Heart right ventricle (tissue), 16 donors: ENCODE measurements around the gene SMG6. TPM values are rescaled to one million over a fixed set of nuclear protein-coding genes. Genes with fewer than 3 reads are reported as not detected.
A peak's percentile ranks its signal among the peaks of the same experiment; 100 is the strongest.

Experiments used
- ATAC-seq, 8 donors: fragments of 200-7000 bp; cut with Tn5 transposase; one replicate each; pipeline ENCODE4 v1.9.1; 2020; ENCODE audit warnings: mild to moderate bottlenecking in 8 of 8, moderate library complexity in 8 of 8, moderate number of reproducible peaks in 1 of 8
- DNase-seq, 2 donors: peaks; one replicate each; pipeline ENCODE4 v3.0.0-alpha.2; 2020
- H3K27ac ChIP-seq, 10 donors: fragments of 200-600 bp; sonication (generic) in 2 of 10; one replicate each; pipeline versions ENCODE4 v1.5.0 to v1.8.0; 2020 to 2022; ENCODE audit warnings: mild to moderate bottlenecking in 3 of 10
- H3K27me3 ChIP-seq, 7 donors: fragments of 200-600 bp; one replicate each; pipeline ENCODE4 v1.8.0; 2021 to 2022; ENCODE audit warnings: mild to moderate bottlenecking in 2 of 7
- H3K36me3 ChIP-seq, 9 donors: fragments of 200-600 bp; sonication (generic) in 1 of 9; one replicate each; pipeline versions ENCODE4 v1.5.0 to v1.8.0; 2020 to 2022; ENCODE audit warnings: mild to moderate bottlenecking in 2 of 9
- H3K4me1 ChIP-seq, 9 donors: fragments of 200-600 bp; sonication (generic) in 1 of 9; one replicate each; pipeline versions ENCODE4 v1.5.0 to v1.8.0; 2020 to 2022; ENCODE audit warnings: mild to moderate bottlenecking in 4 of 9
- H3K4me3 ChIP-seq, 10 donors: fragments of 200-600 bp; sonication (generic) in 2 of 10; one replicate each; pipeline versions ENCODE4 v1.5.0 to v1.8.0; 2020 to 2022; ENCODE audit warnings: mild to moderate bottlenecking in 7 of 10, moderate library complexity in 2 of 10
- H3K9me3 ChIP-seq, 11 donors: fragments of 200-600 bp in 10 of 11; sonication (generic) in 2 of 11; one replicate each; pipeline versions ENCODE4 v1.5.0 to v1.8.0; 2013 to 2022; ENCODE audit warnings: mild to moderate bottlenecking in 2 of 11, control low read depth in 1 of 11, moderate library complexity in 1 of 11
- WGBS, 2 donors: extraction: QIAGEN DNeasy Blood & Tissue Kit; methylation state at CpG; one replicate each; pipeline ENCODE4 v1.1.7; 2013; ENCODE audit warnings: inconsistent platforms in 1 of 2; 5-methylcytosine and 5-hydroxymethylcytosine counted together
- intact Hi-C, 10 donors: fragments of 100-400 bp; cut with DNase I; formaldehyde crosslinking; loops; one replicate each; pipeline versions ENCODE4 v1.11.1 to v1.14.2; 2022
- polyA plus RNA-seq, 2 donors: library from polyadenylated mRNA; stranded (reverse); fragments of 200-250 nt; gene quantifications; one replicate each; pipeline ENCODE4 v1.2.3, GENCODE V29; 2013
- total RNA-seq, 10 donors: library from RNA; stranded (reverse); fragmentation: NEBNext Ultra II Directional in 3 of 10; extraction: Animal tissue kit (Norgen Biotek cat#: 25700) in 3 of 10; gene quantifications; one replicate each; pipeline versions ENCODE4 v1.2.1 to v1.2.4, GENCODE V29; 2021 to 2023
- TF ChIP-seq, protein P1 (sequence below), 9 donors: fragments of 200-600 bp; sonication (generic) in 2 of 9; IDR thresholded peaks; one replicate each; pipeline versions ENCODE4 v1.5.0 to v1.8.0; 2021 to 2022; ENCODE audit warnings: antibody characterized with exemption in 9 of 9, mild to moderate bottlenecking in 5 of 9, moderate library complexity in 1 of 9
- donor health status: Arrhythmogenic right ventricular cardiomyopathy.
- donor health status: ischemic (EF 13 %, LVEDD 7.1; RV severe dilation, severe dysfunction).
- donor health status: healthy with polysubstance abuse.
- donor health status: DM: no; HTN: yes; CAD: no.
- donor health status: DM: no; HTN: no; CAD: no.
- donor health status: ischemic (EF 25% LVEDD 6.9; RV normal size, moderate dysfunction).
- donor health status: ischemic (EF 25% LVEDD 5.7; RV mildly dilated, moderate dysfunction).
- donor health status: healthy.
- donor health status: DM: yes; HTN: yes; CAD: no.
- donor health status: Ischemic cardiomyopathy.
- donor health status: ischemic (EF 35%, LVEDD 5.7; RV mildly dilated, moderate dysfunction).
- donor health status: nonischemic (EF 11% LVEDD 7.7; RV severe dilation, severe dysfunction).
- donor health status: DM: yes; HTN: yes; CAD: no.
- donor health status: PGD.
- donor health status: ischemic (EF 29% LVEDD 5.4; RV normal size, mild dysfunction).
- donor health status: nonischemic (EF 23%, LVEDD 6.1; RV moderate dilation, normal function).

SMG6 gene
- total and polyA plus RNA-seq, 12 donors: 13.6 to 28.1 (median 19.6) TPM

DNA sequence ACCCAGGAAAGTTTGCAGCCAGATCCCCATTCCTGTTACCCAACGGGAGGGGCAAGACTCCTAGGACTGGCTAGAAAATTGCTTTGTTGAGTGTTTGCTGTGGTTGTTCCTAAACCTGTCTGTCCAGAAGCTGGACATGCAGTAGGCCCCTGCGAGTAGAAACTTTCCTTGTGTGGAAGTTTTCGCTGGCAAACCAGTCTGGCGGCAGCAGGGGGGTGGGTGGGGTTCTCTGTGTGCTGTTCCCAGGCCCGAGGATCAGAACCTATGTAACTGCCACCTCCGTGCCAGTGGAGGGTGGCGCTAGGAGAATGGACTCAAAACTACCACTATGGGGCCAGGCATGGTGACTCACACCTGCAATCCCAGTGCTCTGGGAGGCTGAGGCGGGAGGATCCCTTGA is 42.9 kb upstream of the SMG6 start:
- no peak for ATAC-seq
- TF ChIP-seq, protein P1, sequence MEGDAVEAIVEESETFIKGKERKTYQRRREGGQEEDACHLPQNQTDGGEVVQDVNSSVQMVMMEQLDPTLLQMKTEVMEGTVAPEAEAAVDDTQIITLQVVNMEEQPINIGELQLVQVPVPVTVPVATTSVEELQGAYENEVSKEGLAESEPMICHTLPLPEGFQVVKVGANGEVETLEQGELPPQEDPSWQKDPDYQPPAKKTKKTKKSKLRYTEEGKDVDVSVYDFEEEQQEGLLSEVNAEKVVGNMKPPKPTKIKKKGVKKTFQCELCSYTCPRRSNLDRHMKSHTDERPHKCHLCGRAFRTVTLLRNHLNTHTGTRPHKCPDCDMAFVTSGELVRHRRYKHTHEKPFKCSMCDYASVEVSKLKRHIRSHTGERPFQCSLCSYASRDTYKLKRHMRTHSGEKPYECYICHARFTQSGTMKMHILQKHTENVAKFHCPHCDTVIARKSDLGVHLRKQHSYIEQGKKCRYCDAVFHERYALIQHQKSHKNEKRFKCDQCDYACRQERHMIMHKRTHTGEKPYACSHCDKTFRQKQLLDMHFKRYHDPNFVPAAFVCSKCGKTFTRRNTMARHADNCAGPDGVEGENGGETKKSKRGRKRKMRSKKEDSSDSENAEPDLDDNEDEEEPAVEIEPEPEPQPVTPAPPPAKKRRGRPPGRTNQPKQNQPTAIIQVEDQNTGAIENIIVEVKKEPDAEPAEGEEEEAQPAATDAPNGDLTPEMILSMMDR (IDR thresholded peaks at IDR 0.05): no peak
- Histone ChIP-seq H3K4me3 (no peak overlapping the region), H3K27me3 (no peaks in the 10 kb centered on the region), H3K36me3 (peaks cover 0 to 34% (median 0%) of the 10 kb centered on the region in 9 donors), H3K4me1 (peaks cover 0 to 13% (median 7%) of the 10 kb centered on the region in 9 donors), H3K9me3 (no peaks in the 10 kb centered on the region), H3K27ac (no peak overlapping the region)
- DNase-seq: no peak
- WGBS, 2 donors: 95 to 96% methylated on average over 8 of the region's 8 CpGs
- intact Hi-C loops: no loop called here

DNA sequence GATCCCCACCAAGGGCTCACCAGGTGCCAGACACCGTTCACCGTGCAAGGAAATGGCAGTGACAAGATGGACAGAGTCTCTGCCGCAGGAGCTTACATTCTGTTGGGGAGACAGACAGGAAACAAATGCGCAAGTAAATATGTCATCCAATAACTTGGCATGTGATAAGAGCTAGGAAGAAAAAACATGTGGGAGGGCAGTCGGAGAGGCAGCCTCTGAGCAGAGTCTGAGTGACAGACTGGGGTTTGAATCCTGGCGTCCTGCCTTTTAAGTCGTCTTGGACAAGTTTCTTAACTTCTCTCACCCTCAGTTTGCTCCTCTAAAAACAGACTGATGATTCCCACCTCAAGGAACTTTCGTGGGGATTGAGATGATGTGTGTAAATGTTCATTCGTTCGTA is 40.9 kb upstream of the SMG6 start:
- Histone ChIP-seq H3K4me3 (no peak overlapping the region), H3K9me3 (no peaks in the 10 kb centered on the region), H3K36me3 (peaks cover 0 to 41% (median 0%) of the 10 kb centered on the region in 9 donors), H3K27me3 (no peaks in the 10 kb centered on the region), H3K27ac (no peak overlapping the region), H3K4me1 (peaks cover 0 to 13% (median 7%) of the 10 kb centered on the region in 9 donors)
- no peak for DNase-seq
- TF ChIP-seq, protein P1 (IDR thresholded peaks at IDR 0.05): no peak
- ATAC-seq: no peak
- intact Hi-C loops: no loop called here
- 65 to 69% methylated on average over 10 of the region's 10 CpGs for WGBS, 2 donors

DNA sequence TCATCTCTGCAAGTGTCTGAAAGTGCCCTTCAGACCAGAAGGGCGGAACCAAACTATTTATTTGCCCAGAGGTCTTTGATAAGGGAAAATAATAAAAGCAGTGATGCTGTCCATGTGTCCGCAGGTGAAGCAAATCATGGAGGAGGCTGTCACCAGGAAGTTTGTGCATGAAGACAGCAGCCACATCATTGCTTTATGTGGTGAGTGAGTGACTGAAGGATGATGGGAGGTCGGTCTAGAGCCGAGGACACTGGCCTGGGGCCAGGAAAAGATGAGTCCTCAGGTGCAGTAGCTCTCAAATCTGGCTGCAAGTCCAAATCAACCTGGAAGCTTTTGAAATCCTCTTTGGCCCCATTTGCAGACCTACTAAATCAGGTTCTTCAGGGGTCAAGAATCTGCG is 39.8 kb upstream of the SMG6 start:
- intact Hi-C loops: no loop called here
- whole genome bisulfite sequencing, 2 donors: 67 to 68% methylated on average over 5 of the region's 5 CpGs
- Histone ChIP-seq H3K27me3 (no peaks in the 10 kb centered on the region), H3K4me3 (no peak overlapping the region), H3K36me3 (peaks cover 0 to 41% (median 0%) of the 10 kb centered on the region in 9 donors), H3K9me3 (no peaks in the 10 kb centered on the region), H3K4me1 (peaks cover under 1 to 15% (median 8%) of the 10 kb centered on the region in 9 donors), H3K27ac (no peak overlapping the region)
- no peak for DNase-seq
- ATAC-seq: no peak
- TF ChIP-seq, protein P1 (IDR thresholded peaks at IDR 0.05): no peak

DNA sequence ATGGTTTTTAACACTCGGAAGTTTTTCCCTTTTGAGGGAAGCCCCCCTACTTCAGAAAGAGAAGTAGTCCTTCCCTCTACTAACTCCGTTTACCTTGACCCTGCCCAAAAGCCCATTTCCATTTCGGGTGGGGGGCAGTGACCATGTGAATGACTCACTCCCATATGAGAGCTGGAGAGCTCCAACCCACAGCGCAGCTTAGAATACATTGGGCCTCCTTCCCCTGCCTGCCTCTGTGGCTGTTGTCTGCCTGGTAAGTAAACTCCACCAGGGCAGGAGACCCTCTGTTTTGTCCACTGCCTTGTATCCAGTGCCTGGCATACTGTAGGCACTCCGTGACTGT is 34.7 kb upstream of the SMG6 start:
- Histone ChIP-seq H3K27ac (peak overlapping the region in 8 of 10 donors; percentile 70 to 92 (median 86)), H3K36me3 (peaks cover 0 to 47% (median 19%) of the 10 kb centered on the region in 9 donors), H3K4me3 (peak overlapping the region; percentile 63 to 97 (median 86)), H3K9me3 (no peaks in the 10 kb centered on the region), H3K27me3 (no peaks in the 10 kb centered on the region), H3K4me1 (peaks cover 7 to 31% (median 25%) of the 10 kb centered on the region in 9 donors)
- intact Hi-C loops: no loop called here
- 20 to 21% methylated on average over 5 of the region's 5 CpGs for WGBS, 2 donors
- ATAC-seq: no peak
- TF ChIP-seq, protein P1 (IDR thresholded peaks at IDR 0.05): no peak
- no peak for DNase-seq
